Measurements from ENCODE around the gene PTPN14. TPM values are rescaled to one million over a fixed set of nuclear protein-coding genes. Genes with fewer than 3 reads are reported as not detected.
A peak's percentile ranks its signal among the peaks of the same experiment; 100 is the strongest.

Gene PTPN14
- total and polyA plus RNA-seq, 2 of the 4 experiments (the other 2 are of a cell fraction): 21.5 to 31.7 TPM

DNA sequence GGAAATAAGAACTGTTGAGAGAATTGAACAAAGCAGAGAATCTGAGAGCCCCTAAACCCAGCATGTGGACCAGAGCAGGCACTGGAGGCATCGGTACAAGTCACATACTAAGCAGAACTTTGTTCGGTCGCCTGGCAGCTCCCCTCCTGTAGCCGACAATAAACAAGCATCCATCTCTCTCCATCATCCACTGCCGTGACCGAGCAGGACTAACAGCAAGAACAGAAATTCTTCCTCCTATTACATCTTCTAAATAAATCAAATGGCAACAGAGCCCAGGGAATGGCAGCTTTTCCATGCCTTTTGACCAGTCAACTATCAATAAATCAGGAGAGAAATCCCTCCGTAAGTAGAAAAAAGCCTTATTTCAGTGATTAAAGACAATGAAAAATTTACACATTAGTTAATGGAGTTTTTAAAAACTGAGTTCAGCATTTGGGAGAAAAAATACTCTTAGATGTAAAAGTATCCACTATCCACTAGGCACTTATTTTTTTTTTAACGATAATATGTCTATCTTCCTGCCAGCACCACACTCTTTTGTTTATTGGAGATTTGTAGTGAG, 36.5 kb downstream of the PTPN14 start:
- CTCF ChIA-PET: no interaction called here
- H3K4me1 ChIP-seq (ENCODE audit: control insufficient read depth, insufficient read depth, low read length): peaks cover 19% of the 10 kb centered on the region
- intact Hi-C loops (cut with micrococcal nuclease): no loop called here

More for the DNA sequence above, 36.5 kb downstream of the PTPN14 start:
- no peak for TF ChIP-seq CEBPB (IDR thresholded peaks at IDR 0.05; ENCODE audit: low read depth, low read length)
- no peak for TF ChIP-seq MAFK (IDR thresholded peaks at IDR 0.05; ENCODE audit: low read depth, low read length)
- no peak for TF ChIP-seq MAZ (IDR thresholded peaks at IDR 0.05; ENCODE audit: borderline replicate concordance, low read depth, low read length)
- TF ChIP-seq, protein P1, sequence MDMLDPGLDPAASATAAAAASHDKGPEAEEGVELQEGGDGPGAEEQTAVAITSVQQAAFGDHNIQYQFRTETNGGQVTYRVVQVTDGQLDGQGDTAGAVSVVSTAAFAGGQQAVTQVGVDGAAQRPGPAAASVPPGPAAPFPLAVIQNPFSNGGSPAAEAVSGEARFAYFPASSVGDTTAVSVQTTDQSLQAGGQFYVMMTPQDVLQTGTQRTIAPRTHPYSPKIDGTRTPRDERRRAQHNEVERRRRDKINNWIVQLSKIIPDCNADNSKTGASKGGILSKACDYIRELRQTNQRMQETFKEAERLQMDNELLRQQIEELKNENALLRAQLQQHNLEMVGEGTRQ (IDR thresholded peaks at IDR 0.05; ENCODE audit: low read depth, low read length): no peak
- TF ChIP-seq, protein P2, sequence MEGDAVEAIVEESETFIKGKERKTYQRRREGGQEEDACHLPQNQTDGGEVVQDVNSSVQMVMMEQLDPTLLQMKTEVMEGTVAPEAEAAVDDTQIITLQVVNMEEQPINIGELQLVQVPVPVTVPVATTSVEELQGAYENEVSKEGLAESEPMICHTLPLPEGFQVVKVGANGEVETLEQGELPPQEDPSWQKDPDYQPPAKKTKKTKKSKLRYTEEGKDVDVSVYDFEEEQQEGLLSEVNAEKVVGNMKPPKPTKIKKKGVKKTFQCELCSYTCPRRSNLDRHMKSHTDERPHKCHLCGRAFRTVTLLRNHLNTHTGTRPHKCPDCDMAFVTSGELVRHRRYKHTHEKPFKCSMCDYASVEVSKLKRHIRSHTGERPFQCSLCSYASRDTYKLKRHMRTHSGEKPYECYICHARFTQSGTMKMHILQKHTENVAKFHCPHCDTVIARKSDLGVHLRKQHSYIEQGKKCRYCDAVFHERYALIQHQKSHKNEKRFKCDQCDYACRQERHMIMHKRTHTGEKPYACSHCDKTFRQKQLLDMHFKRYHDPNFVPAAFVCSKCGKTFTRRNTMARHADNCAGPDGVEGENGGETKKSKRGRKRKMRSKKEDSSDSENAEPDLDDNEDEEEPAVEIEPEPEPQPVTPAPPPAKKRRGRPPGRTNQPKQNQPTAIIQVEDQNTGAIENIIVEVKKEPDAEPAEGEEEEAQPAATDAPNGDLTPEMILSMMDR (conservative IDR thresholded peaks at IDR 0.05; ENCODE audit: low read depth, low read length): no peak
- no peak for TF ChIP-seq RFX5 (IDR thresholded peaks at IDR 0.05; ENCODE audit: low read depth, low read length)
- TF ChIP-seq RCOR1 (IDR thresholded peaks at IDR 0.05; ENCODE audit: insufficient replicate concordance, low read length): no peak
- no peak for TF ChIP-seq NFE2L2 (IDR thresholded peaks at IDR 0.05; ENCODE audit: low read depth, low read length)
- TF ChIP-seq POLR2A (IDR thresholded peaks at IDR 0.05; ENCODE audit: low read depth, low read length): no peak
- Histone ChIP-seq H2BK5ac (ENCODE audit: low read depth, low read length, poor library complexity, severe bottlenecking) (no peak overlapping the region), H2AK9ac (replicated peaks; ENCODE audit: low read depth, low read length, poor library complexity) (no peak overlapping the region), H4K8ac (ENCODE audit: low read depth in 2 of 2, low read length in 2 of 2) (no peak overlapping the region), H3K27ac (ENCODE audit: insufficient read depth, low read length) (peak overlapping the region; percentile 16; the same call in 1 of the 2 replicates), H4K20me1 (ENCODE audit: insufficient read depth, low read length) (peaks cover 69% of the 10 kb centered on the region), H4K91ac (ENCODE audit: insufficient read depth, low read depth, low read length) (no peak overlapping the region; the same call in 1 of the 2 replicates), H2AFZ (replicated peaks; ENCODE audit: low read length, poor library complexity) (no peak overlapping the region), H2BK120ac (ENCODE audit: low read depth, low read length) (no peak overlapping the region), H2AK5ac (ENCODE audit: low read depth, low read length) (no peak overlapping the region), H3K9me1 (ENCODE audit: insufficient read depth, low read length) (peaks cover 19% of the 10 kb centered on the region), H3K9ac (ENCODE audit: low read depth, low read length) (no peak overlapping the region; the same call in 1 of the 2 replicates), H3K36me3 (ENCODE audit: control insufficient read depth, insufficient read depth, low read length) (no peaks in the 10 kb centered on the region), H3K9me3 (ENCODE audit: control insufficient read depth, insufficient read depth, low read length) (no peaks in the 10 kb centered on the region), H3K23ac (ENCODE audit: low read depth, low read length) (no peak overlapping the region; the same call in 1 of the 2 replicates), H3K14ac (replicated peaks; ENCODE audit: low read depth, low read length) (peak overlapping the region; percentile 24; the same call in 1 of the 2 replicates), H2BK20ac (ENCODE audit: low read depth, low read length) (no peak overlapping the region), H2BK15ac (ENCODE audit: low read depth, low read length) (no peak overlapping the region), H3K4me2 (ENCODE audit: low read depth, low read length) (peak overlapping the region; percentile 46), H3K27me3 (ENCODE audit: control insufficient read depth, insufficient read depth, low read length) (no peaks in the 10 kb centered on the region), H3K4me3 (ENCODE audit: insufficient read depth, low read depth, low read length) (no peak overlapping the region), H3K4ac (ENCODE audit: low read depth, low read length) (peak overlapping the region; percentile 42; the same call in 1 of the 2 replicates), H4K5ac (ENCODE audit: low read depth, low read length) (no peak overlapping the region), H3K18ac (ENCODE audit: low read depth, low read length) (no peak overlapping the region), H3K79me1 (ENCODE audit: low read depth in 1 of 2, low read length in 2 of 2) (peaks cover 39 to 93% of the 10 kb centered on the region in 2 experiments), H3K56ac (ENCODE audit: extremely low read depth, insufficient read depth, low read length) (no peak overlapping the region)
- no TSS peak for BruUV-seq (replicated peaks)
- dilution Hi-C loops (cut with HindIII; ENCODE audit: low sequenced_read_pairs, unreplicated experiment): no loop called here
- 40% methylated on average over 5 of the region's 8 CpGs; no CpG with 5 or more reads in 1 of the 2 experiments for WGBS, 2 experiments (ENCODE audit: extremely low coverage in 2 of 2, insufficient read length in 1 of 2)
- peak; percentile 35 for ATAC-seq (ENCODE audit: low read depth)
- DNase-seq: no peak
- POLR2A ChIA-PET (ENCODE audit: unreplicated experiment): no interaction called here
- in situ Hi-C loops (cut with MboI; ENCODE audit: low sequenced_read_pairs): no loop called here

All from IMR-90 (cell line).